Neural progenitor cell (in vitro differentiated cells): ENCODE results near the gene PFN2. TPM values are rescaled to one million over a fixed set of nuclear protein-coding genes. Genes with fewer than 3 reads are reported as not detected.

Source experiments
- DNase-seq: peaks from one replicate; pipeline ENCODE4 v3.0.0-alpha.2; 2016; ENCODE audit warnings: low spot score
- H2AFZ ChIP-seq: fragments of 200-600 bp; sonication (generic); replicated peaks from 2 replicates; pipeline ENCODE4 v1.6.1; 2016; ENCODE audit warnings: antibody characterized with exemption
- H3F3A ChIP-seq: fragments of 200-600 bp; sonication (generic); 2 replicates; pipeline ENCODE4 v1.6.1; 2016; ENCODE audit warnings: antibody characterized with exemption, low read depth
- H3K27ac ChIP-seq: fragments of 200-600 bp; sonication (generic); 2 replicates; pipeline ENCODE4 v1.5.1; 2016; ENCODE audit warnings: mild to moderate bottlenecking
- H3K27me3 ChIP-seq: fragments of 200-600 bp; sonication (generic); 2 replicates; pipeline ENCODE4 v1.6.1; 2016; ENCODE audit warnings: mild to moderate bottlenecking, moderate library complexity
- H3K36me3 ChIP-seq: fragments of 200-600 bp; sonication (generic); 2 replicates; pipeline ENCODE4 v1.5.1; 2016
- H3K4me1 ChIP-seq: fragments of 200-600 bp; sonication (generic); 2 replicates; pipeline ENCODE4 v1.6.1; 2016; ENCODE audit warnings: mixed run types
- H3K4me2 ChIP-seq: fragments of 200-600 bp; sonication (generic); 2 replicates; pipeline ENCODE4 v1.6.1; 2016
- H3K4me3 ChIP-seq: fragments of 200-600 bp; sonication (generic); 2 replicates; pipeline ENCODE4 v1.5.1; 2016
- H3K79me2 ChIP-seq: fragments of 200-600 bp; sonication (generic); 2 replicates; pipeline ENCODE4 v1.6.1; 2016; ENCODE audit warnings: low read depth
- H3K9ac ChIP-seq: fragments of 200-600 bp; sonication (generic); 2 replicates; pipeline ENCODE4 v1.6.1; 2016
- H3K9me3 ChIP-seq: fragments of 200-600 bp; sonication (generic); 2 replicates; pipeline ENCODE4 v1.5.1; 2016; ENCODE audit warnings: low read depth
- H4K20me1 ChIP-seq: fragments of 200-600 bp; sonication (generic); 2 replicates; pipeline ENCODE4 v1.6.1; 2016; ENCODE audit warnings: low read depth
- H3K27ac Mint-ChIP-seq: 3 replicates; pipeline ENCODE4 v1.8.0; 2021; ENCODE audit warnings: mixed read lengths
- H3K27me3 Mint-ChIP-seq: 2 replicates; pipeline ENCODE4 v1.8.0; 2022; ENCODE audit warnings: low read depth, mild to moderate bottlenecking, inconsistent platforms, moderate library complexity, mixed read lengths; ENCODE audit not compliant: insufficient read depth
- H3K36me3 Mint-ChIP-seq: 3 replicates; pipeline ENCODE4 v1.8.0; 2021; ENCODE audit warnings: mixed read lengths
- H3K4me1 Mint-ChIP-seq: 3 replicates; pipeline ENCODE4 v1.8.0; 2021; ENCODE audit warnings: mixed read lengths
- H3K4me3 Mint-ChIP-seq: 3 replicates; pipeline ENCODE4 v1.8.0; 2021; ENCODE audit warnings: mild to moderate bottlenecking, moderate library complexity, mixed read lengths
- H3K9me3 Mint-ChIP-seq: 3 replicates; pipeline ENCODE4 v1.8.0; 2020; ENCODE audit warnings: mixed read lengths
- EZH2 ChIP-seq: fragments of 200-600 bp; sonication (generic); IDR thresholded peaks from 2 replicates; pipeline ENCODE4 v1.6.1; 2017; ENCODE audit warnings: antibody characterized with exemption, mild to moderate bottlenecking, moderate library complexity
- EZH2phosphoT487 ChIP-seq: fragments of 200-600 bp; sonication (generic); IDR thresholded peaks from 2 replicates; pipeline ENCODE4 v1.6.1; 2017; ENCODE audit warnings: antibody characterized with exemption
- total RNA-seq: library from RNA; depleted of rRNA; stranded (reverse); fragments of >200 nt; gene quantifications from 2 replicates; pipeline ENCODE4 v1.2.3, GENCODE V29; 2015; ENCODE audit warnings: low replicate concordance
- TF ChIP-seq, protein P1 (sequence below): fragments of 200-600 bp; sonication (generic); IDR thresholded peaks from 2 replicates; pipeline ENCODE4 v1.5.1; 2017; ENCODE audit warnings: antibody characterized with exemption, mild to moderate bottlenecking

The PFN2 gene
- total RNA-seq, 1 donor from 2014 or later, result 481 TPM

DNA sequence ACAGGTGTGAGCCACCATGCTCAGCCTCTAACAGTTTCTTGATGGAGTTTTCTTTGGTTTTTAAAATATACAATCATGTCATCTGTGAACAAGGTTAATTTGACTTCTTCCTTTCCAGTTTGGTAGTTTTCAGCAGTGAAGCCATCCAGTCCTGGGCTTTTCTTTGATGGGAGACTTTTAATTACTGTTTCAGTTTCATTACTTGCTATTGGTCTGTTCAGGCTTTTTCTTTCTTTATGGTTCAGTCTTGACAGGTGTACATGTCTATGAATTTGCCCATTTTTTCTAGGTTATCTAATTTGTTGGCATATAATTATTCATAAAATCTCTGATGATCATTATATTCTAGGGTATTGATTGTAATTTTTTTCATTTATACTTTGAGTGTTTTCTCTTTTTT lies 36.8 kb downstream of the PFN2 start:
- H3K9me3 Mint-ChIP-seq, result peaks cover 61% of the 10 kb centered on the region
- no peak overlapping the region for H3K27ac Mint-ChIP-seq
- H3K4me1 Mint-ChIP-seq, result no peaks in the 10 kb centered on the region
- Histone ChIP-seq H3K4me1 (no peaks in the 10 kb centered on the region), H2AFZ (no peak overlapping the region), H3K27ac (no peak overlapping the region), H3F3A (no peaks in the 10 kb centered on the region), H3K27me3 (no peaks in the 10 kb centered on the region), H3K4me3 (no peak overlapping the region), H4K20me1 (no peaks in the 10 kb centered on the region), H3K36me3 (no peaks in the 10 kb centered on the region), H3K4me2 (no peak overlapping the region), H3K79me2 (no peaks in the 10 kb centered on the region), H3K9ac (no peak overlapping the region), H3K9me3 (no peaks in the 10 kb centered on the region)
- TF ChIP-seq EZH2, result no peak
- no peak for TF ChIP-seq EZH2phosphoT487
- TF ChIP-seq, protein P1, sequence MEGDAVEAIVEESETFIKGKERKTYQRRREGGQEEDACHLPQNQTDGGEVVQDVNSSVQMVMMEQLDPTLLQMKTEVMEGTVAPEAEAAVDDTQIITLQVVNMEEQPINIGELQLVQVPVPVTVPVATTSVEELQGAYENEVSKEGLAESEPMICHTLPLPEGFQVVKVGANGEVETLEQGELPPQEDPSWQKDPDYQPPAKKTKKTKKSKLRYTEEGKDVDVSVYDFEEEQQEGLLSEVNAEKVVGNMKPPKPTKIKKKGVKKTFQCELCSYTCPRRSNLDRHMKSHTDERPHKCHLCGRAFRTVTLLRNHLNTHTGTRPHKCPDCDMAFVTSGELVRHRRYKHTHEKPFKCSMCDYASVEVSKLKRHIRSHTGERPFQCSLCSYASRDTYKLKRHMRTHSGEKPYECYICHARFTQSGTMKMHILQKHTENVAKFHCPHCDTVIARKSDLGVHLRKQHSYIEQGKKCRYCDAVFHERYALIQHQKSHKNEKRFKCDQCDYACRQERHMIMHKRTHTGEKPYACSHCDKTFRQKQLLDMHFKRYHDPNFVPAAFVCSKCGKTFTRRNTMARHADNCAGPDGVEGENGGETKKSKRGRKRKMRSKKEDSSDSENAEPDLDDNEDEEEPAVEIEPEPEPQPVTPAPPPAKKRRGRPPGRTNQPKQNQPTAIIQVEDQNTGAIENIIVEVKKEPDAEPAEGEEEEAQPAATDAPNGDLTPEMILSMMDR, result no peak
- H3K27me3 Mint-ChIP-seq, result no peaks in the 10 kb centered on the region
- peaks cover 55% of the 10 kb centered on the region for H3K36me3 Mint-ChIP-seq
- no peak overlapping the region for H3K4me3 Mint-ChIP-seq
- DNase-seq, result no peak

DNA sequence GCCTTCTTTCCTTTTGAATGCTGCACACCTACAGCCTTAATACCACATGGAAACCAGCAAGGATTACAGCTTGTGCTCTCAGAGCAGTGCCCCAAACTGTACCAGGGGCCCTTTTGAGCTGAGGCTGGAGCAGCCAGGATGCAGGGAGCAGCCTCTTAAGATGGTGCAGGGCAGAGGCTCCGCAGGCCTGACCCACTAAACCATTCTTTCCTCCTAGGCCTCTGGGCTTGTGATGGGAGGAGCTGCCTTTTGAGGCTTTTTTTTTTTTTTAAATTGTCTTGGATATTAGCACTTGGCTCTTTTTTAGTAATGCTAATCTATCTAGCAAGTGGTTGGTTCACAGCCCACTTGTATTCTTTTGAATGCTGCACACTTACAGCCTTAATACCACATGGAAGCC lies 37.7 kb downstream of the PFN2 start:
- Histone ChIP-seq H3K27ac (no peak overlapping the region), H3K4me1 (no peaks in the 10 kb centered on the region), H3K79me2 (no peaks in the 10 kb centered on the region), H3K9ac (no peak overlapping the region), H4K20me1 (no peaks in the 10 kb centered on the region), H2AFZ (no peak overlapping the region), H3K36me3 (no peaks in the 10 kb centered on the region), H3K27me3 (no peaks in the 10 kb centered on the region), H3F3A (no peaks in the 10 kb centered on the region), H3K4me2 (no peak overlapping the region), H3K4me3 (no peak overlapping the region), H3K9me3 (no peaks in the 10 kb centered on the region)
- Mint-ChIP-seq H3K4me1 (no peaks in the 10 kb centered on the region), H3K27ac (no peak overlapping the region), H3K36me3 (peaks cover 51% of the 10 kb centered on the region), H3K9me3 (peaks cover 58% of the 10 kb centered on the region), H3K27me3 (no peaks in the 10 kb centered on the region), H3K4me3 (no peak overlapping the region)
- DNase-seq, result no peak
- TF ChIP-seq EZH2 (no peak), EZH2phosphoT487 (no peak)
- TF ChIP-seq, protein P1, result no peak

DNA sequence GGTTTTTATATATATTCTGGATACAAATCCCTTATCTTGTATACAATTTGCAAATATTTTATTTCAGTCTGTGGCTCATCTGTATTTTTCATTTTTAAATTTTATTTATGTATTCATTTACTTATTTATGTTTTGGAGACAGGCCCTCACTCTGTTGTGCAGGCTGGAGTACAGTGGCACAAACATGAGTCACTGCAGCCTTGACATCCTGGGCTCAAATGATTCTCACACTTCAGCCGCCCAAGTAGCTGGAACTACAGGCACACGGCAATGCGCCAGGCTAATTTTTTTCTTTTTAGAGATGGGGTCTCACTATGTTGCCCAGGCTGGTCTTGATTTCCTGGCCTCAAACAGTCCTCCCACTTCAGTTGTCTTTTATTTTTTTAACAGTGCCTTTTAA lies 50.6 kb downstream of the PFN2 start:
- no peak overlapping the region for H3K27ac Mint-ChIP-seq
- no peak overlapping the region for H3K27ac ChIP-seq
- H3F3A ChIP-seq, result no peaks in the 10 kb centered on the region
- DNase-seq, result no peak
- no peak overlapping the region for H3K4me3 ChIP-seq
- H3K9me3 Mint-ChIP-seq, result no peaks in the 10 kb centered on the region
- no peaks in the 10 kb centered on the region for H3K27me3 ChIP-seq
- H3K9me3 ChIP-seq, result no peaks in the 10 kb centered on the region
- no peaks in the 10 kb centered on the region for H3K79me2 ChIP-seq
- H3K36me3 Mint-ChIP-seq, result peaks cover 8% of the 10 kb centered on the region
- H3K4me1 Mint-ChIP-seq, result no peaks in the 10 kb centered on the region
- H3K27me3 Mint-ChIP-seq, result no peaks in the 10 kb centered on the region
- H3K9ac ChIP-seq, result no peak overlapping the region
- H3K36me3 ChIP-seq, result no peaks in the 10 kb centered on the region
- TF ChIP-seq EZH2phosphoT487 (no peak), EZH2 (no peak)
- TF ChIP-seq, protein P1, result no peak
- no peak overlapping the region for H3K4me3 Mint-ChIP-seq
- H4K20me1 ChIP-seq, result no peaks in the 10 kb centered on the region
- no peak overlapping the region for H3K4me2 ChIP-seq
- H2AFZ ChIP-seq, result no peak overlapping the region
- no peaks in the 10 kb centered on the region for H3K4me1 ChIP-seq
